Fibroblast of skin of right biceps (primary cell): Measurements from ENCODE around the gene ATP1B1.
"Not testable (repeated sequence)": the region's sequence is repeated elsewhere in the genome, so short reads cannot be mapped to it uniquely, and the experiment has no call there.

Source experiments
- DNase-seq: peaks from one replicate; pipeline ENCODE4 v3.0.0-alpha.2; 2013

The ATP1B1 gene

GRCh38 chr1:169144941-169145626, 38.6 kb downstream of the ATP1B1 start:
- DNase-seq: no peak

DNA sequence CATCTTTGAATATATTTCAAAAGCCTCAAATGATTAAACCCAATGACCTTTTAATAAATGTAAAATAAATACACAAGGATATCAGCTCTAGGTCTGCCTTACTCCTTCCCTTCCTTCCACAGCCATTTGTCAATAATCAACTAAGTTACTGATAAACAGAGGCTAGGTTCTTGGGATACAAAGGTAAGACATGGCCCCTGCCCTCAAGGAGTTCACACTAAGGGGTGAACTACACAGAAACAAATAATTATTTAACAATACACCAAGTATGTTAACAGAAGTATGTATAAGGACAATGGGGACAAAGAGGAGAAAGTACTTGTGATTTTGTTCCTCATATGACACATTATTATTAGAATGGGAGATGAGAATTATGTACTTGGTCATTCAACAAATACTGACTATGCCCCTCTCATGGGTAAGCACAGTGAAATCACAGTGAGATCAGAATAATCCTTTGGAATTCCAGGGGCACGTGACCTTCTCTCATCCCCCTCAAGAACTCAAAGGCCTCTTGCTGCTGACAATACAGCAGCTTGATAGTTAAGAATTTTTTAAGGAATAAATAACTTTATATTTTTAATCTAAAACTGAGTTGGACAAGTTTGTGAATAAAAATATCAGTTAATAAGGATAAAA, 40.2 kb downstream of the ATP1B1 start:
- no peak for DNase-seq

GRCh38 chr1:169148472-169149252, 42.2 kb downstream of the ATP1B1 start:
- DNase-seq: no peak

GRCh38 chr1:169149555-169150286, 43.2 kb downstream of the ATP1B1 start:
- no peak for DNase-seq

DNA sequence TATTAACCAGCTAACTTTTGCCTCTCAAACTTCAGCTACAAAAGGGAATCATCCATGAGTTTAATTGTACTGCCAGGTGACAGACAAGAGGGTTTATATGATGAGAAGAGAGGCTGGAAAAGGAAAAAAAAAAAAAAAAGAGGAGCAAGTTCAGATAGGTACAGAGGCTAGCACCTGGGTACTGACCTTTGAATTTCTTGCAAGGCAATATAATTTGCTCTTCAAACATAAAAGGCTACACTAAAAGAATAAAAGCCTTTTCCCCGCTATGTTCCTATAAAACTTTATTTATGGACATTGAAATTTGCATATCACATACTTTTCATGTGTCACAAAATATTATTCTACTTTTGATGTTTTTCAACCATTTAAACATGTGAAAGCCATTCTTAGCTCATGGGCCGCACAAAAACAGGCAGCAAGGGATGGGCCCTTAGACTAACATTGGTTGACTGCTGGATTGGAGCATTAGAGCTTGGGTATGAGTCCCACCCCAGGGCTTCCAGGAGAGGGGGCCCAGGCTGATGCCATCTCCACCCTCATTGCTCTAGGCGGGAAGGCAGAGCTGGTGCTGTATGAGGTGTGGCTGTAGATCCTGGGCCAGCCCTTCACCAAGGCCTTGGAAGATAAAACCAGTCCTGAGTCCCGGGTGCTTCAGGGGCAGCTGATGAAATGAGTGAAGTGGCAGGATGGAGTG, 44.3 kb downstream of the ATP1B1 start:
- DNase-seq: no peak

DNA sequence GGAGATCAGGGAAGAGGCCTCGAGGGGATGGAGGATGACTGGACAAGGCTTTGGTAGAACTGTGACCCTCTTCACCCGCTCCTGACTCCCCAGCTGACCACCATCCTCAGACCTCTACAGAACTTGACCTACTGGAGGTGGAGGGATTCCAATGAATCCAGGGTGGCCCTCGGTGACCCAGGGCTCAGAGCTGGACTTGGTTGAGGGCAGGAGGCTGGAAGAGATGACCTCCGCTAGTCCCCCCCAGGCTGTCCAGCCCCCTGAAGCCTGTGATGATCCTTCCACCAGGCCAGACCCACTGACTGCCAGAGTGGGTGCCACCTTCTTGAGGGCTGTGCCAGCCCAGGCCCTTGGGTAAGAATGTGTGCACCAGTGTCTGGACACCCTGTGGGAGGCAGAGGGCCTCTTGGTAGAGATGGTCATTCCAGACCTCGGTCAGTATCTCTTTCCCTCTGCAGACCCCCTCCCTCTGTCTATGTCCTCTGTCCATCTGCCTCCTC, 44.9 kb downstream of the ATP1B1 start:
- no peak for DNase-seq

- DNase-seq: no peak
Observed at GRCh38 chr1:169155675-169156074, 49.2 kb downstream of the ATP1B1 start.

DNA sequence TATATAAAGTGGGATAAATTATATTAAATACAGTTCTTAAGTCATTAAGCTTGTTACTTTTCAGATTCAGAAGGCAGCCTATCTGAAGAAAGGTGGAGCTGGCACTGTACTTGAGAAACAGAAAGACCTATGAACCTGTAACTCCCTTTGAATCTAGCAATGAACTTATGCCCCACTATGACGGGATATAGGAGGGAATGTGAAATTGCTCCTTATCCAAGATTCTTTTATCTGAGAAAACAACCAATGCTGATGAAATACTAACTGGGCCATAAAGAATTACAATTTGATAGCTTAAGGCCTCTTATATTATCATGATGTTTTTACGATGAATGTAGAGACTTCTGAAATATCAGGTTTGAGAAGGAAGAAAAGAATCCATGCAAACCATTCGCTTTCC, 50.1 kb downstream of the ATP1B1 start:
- no peak for DNase-seq

DNA sequence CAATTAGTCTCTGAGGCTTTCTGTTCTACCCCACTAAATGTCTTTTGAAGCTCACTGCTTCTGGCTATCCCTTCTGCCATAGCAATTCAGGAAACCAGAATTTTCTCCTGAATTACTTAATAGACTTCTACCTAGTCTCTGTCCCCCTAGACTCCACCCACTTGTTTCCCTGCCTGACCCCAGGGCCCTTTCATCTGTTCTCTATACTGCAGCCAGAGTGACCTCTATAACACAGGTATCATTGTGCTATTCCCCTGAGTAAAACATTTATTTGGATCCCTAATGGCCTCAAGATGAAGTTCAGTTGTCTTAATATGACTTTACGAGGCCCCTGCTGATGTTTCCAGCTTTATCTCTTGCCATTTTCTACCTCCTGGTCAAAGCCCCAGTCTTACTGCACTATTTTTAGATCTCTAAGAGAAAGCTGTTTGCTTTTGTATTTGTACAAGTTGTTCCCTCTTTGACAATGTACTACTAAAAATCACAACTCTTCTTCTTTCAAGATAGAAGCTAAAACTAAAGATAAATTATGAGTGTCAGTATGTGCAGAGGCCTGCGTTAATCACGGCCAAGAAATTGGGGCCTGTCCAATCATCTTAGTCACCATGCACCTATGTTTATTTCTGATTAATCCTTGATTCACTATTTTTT, 54.5 kb downstream of the ATP1B1 start:
- DNase-seq: peak; percentile 31

- peak; percentile 36 for DNase-seq
Observed at GRCh38 chr1:169161496-169162194, 55.2 kb downstream of the ATP1B1 start.

- peak; percentile 44 for DNase-seq
Observed at GRCh38 chr1:169163059-169163458, 56.6 kb downstream of the ATP1B1 start.

GRCh38 chr1:169175461-169175860, 69.0 kb downstream of the ATP1B1 start:
- DNase-seq: peak; percentile 20

DNA sequence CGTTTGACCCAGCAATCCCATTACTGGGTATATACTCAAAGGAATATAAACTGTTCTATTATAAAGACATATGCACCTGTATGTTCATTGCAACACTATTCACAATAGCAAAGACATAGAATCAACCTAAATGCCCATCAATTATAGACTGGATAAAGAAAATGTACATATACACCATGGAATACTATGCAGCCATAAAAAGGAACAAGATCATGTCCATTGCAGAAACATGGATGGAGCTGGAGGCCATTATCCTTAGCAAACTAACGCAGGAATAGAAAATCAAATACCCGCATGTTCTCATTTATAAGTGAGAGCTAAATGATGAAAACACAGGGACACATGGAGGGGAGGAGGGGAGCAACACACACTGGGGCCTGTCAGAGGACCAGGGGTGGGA, 72.9 kb downstream of the ATP1B1 start:
- DNase-seq: not testable (repeated sequence)

DNA sequence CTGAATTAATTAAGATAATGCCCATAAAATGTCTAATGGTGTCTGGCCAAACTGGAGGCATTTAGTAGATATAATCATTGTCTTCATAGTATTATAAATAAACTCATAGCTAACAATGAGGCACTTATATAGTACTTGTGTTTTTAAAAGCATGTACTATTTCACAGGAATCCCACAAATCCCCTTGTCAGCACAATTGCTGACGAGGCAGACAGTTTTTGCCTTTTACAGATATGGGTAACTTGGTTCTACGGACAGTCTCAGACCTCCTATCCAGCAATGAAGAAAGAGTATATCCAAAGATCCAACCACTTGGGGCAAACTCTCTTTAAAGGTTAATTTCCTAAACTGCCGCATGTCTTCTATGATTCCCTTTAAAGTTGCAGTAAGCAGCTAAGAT, 73.7 kb downstream of the ATP1B1 start:
- no peak for DNase-seq
